Measurements from ENCODE around the gene SLC22A2.

SLC22A2 gene

GRCh38 chr6:160274871-160275510 lies 16.4 kb upstream of the SLC22A2 start:
- no peak for DNase-seq (ENCODE audit: low spot score)

DNA sequence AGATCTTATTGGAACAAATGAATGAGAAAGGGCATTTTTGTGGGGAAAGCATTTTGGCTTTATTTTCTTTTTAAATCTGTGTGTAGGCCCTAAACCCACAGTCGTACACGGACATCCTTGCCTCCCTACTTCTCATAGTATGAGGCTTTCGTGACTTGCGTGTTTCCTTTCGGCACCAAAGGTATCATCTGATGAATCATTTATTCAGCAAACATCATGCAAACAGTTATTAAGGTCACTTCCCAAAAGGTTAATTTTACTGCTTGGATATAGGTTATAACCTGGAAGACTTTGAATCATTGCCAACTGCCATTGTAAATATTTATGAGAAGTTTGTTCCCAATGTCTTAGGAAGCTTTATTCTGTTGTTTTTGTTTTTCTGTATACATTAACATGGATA lies 15.1 kb upstream of the SLC22A2 start:
- no peak for DNase-seq (ENCODE audit: low spot score)

GRCh38 chr6:160273196-160273595 lies 14.6 kb upstream of the SLC22A2 start:
- no peak for DNase-seq (ENCODE audit: low spot score)

- no peak for DNase-seq (ENCODE audit: low spot score)
Observed at GRCh38 chr6:160272707-160273106, 14.1 kb upstream of the SLC22A2 start.

- no peak for DNase-seq (ENCODE audit: low spot score)
Observed at GRCh38 chr6:160270347-160270746, 11.7 kb upstream of the SLC22A2 start.

DNA sequence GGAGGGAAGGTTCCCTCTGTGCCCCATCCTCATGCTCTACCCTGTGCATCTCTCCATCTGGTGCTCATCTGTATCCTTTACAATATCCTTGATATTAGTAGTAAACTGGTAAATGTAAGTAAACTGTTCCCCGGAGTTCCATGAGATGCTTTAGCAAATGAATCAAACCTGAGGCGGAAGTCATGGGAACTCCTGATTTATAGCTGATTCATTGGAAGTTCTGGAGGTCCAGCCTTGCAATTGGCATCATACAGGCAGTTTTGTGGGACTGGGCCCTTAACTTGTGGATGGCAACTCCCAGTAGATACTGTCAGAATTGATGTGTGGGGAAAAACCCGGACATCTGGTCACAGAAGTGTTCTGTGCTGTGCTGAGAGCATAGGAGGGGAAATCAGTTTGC lies 11.2 kb upstream of the SLC22A2 start:
- no peak for DNase-seq (ENCODE audit: low spot score)

DNA sequence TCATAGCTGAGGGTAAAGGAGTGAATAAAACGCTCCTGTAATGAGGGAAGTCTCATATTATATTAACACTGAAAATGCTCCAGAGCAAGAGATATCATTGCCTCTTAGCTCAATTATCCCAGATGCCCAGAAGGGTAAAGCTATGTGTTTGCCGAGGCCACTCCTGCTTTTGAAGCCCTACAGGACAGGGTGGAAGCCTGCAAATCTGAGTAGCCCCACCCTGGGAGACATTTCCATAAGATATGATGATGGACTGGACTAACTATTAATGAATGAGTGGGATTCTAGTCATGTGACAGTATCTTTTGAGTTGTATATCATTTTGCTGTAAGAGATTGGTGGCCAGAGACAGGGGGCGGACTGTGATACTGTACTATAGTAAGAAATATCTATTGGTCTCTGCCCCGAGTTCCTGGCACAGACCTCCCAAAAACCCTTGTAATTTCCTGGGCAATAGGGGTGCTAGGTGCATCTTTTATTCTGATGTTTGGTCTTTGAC lies 10.5 kb upstream of the SLC22A2 start:
- no peak for DNase-seq (ENCODE audit: low spot score)

DNA sequence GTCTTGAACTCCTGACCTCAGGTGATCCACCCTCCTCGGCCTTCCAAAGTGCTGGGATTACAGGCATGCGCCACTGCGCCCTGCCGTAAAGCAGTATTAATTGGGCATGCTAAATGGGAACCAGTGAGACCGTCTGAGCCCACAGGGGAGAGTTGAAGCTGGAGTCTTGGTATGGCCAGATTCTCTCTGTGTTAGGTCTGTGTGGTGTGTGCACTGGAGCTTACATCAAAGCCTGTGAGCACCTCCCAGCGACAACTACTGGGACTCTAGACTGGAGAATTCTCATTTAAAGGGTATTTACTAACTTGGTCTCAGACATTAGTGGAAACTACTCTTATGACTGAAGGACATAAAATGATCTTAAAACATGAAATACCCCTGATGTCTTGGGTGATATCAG lies 8.5 kb upstream of the SLC22A2 start:
- DNase-seq (ENCODE audit: low spot score): no peak

GRCh38 chr6:160265869-160266476 lies 7.4 kb upstream of the SLC22A2 start:
- DNase-seq (ENCODE audit: low spot score): no peak

DNA sequence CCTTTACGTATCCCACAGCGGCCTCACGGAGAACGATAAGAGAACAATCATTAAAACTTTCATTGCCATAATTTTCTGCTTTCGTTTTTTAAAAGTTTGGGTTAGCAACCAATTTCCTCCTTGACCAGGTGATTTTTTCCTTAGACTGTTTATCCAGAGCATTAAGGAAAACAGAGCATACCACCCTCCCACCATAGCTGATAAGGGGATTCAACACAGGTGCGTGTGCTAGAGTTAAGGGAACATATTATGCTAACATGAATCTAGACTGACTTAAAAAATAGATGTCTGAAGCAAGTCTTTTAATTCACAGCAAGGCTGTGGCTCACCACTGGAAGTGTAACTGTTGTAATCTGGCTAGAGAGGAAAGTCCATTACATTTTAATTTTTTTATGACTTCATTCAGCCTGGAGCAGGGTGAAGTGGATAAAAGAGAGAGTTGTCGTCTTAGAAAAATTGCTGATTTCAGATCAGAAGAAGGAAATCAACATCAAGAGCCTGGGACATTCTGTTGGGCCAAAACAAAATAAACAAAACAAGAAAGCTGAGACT lies 5.5 kb upstream of the SLC22A2 start:
- DNase-seq (ENCODE audit: low spot score): no peak

DNA sequence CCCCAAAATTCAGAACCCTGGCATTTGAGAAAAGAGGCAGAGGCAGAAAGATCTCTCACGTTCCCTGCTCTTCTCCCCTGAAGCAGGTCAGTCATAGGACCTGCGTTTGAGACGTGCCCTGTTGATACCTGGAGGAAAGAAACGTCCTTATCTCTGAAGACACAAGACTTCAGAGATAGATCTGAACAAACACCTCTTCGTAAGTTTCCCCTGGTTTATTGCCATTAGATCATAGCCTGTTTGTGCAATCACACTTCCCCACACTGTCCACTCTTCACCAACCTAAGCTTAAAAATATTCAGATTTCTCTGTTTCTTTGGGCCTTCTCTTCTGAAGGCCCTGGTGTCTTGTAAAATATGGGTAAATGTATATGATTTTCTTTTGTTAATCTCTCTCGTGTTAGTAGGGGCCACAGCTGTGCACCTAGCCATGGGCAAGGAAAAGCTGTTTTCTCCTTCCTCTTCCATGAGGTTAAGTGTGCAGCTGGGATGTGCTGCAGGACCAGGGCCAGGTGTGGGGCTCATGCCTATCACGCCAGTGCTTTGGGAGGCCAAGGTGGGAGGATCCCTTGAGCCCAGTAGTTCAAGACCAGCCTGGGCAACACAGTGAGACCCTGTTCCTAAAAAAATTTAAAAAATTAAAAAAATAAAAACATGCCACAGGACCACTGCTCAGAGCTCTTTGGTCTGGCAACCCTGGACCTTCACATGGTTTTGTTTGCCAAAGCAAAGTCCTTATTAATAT lies 4.7 kb upstream of the SLC22A2 start:
- no peak for DNase-seq (ENCODE audit: low spot score)

DNA sequence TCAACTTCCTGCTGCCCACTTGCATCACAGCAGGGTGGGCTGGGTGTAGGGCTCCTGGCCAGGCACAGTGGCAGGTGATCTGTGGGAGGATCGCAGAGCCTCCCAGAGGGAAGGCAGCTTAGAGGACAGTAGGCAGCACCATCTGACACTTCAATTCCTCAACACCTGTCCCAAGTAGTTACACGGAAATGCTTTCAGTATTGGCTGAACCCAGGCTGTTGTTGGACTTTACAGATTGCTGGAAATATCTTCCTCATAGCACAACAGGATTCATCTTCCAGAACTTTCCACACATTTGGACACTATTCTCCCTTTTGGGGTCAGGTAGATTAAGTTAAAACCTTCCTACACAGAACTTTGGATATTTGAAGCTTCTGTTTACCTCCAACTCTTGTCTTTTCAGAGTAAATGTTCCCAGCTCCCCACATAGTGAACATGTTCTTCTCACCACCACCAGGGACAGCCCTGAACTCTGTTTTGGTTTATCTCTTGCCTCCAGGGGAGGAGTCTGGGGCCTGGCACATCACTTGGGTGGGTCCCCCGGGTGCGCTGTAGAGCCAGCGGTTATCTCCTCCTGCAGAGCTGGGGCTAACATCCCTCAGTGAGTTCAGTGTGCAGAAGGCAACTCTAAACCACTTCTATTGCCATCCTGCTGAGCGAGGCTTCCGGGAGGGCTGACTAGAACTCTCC lies 3.5 kb upstream of the SLC22A2 start:
- DNase-seq (ENCODE audit: low spot score): no peak

GRCh38 chr6:160260803-160261450 lies 2.3 kb upstream of the SLC22A2 start:
- DNase-seq (ENCODE audit: low spot score): no peak

GRCh38 chr6:160260367-160260766 lies 1.7 kb upstream of the SLC22A2 start:
- no peak for DNase-seq (ENCODE audit: low spot score)

GRCh38 chr6:160259598-160259997 lies 977 bp upstream of the SLC22A2 start:
- no peak for DNase-seq (ENCODE audit: low spot score)

- DNase-seq (ENCODE audit: low spot score): no peak
Observed at GRCh38 chr6:160259143-160259425, 463 bp upstream of the SLC22A2 start.

DNA sequence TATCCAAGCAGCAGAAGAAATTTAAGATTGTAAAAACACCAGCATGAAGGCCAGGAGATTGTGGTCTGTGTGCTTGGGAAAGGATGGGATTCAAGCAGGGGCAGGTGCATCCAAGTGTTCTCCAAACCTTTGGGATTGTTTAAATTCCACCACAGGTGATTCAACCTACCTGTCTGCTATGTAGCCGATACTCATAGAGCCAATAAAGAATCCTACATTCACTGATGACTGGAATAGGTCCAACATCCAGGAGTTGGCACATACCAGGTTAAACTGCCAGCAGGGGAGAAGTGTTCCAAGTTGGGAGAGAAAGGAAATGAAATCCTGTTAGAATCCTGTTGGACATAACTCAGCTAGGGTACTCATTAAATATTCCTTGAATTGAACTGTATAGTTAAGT lies 2.2 kb downstream of the SLC22A2 start:
- DNase-seq (ENCODE audit: low spot score): no peak

GRCh38 chr6:160254467-160255312 lies 3.9 kb downstream of the SLC22A2 start:
- no peak for DNase-seq (ENCODE audit: low spot score)

- DNase-seq (ENCODE audit: low spot score): no peak
Observed at GRCh38 chr6:160253714-160254113, 4.9 kb downstream of the SLC22A2 start.

DNA sequence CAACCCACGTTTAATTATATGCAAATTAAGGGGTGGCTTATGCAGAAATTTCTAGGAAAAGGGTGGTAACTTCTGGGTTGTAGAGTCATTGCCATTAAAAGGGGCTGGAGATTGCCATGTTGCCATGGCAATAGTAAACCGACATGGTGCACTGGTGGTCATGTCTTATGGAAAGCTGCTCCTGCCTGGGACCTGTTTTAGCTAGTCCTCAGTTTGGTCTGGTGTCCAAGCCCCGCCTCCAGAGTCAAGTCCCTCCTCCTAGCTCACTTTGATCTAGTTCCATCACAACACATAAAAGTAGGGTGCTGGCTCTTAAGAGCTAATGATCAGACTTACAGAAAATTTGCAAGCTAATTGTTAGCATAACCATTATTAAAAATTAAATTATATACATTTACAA lies 5.3 kb downstream of the SLC22A2 start:
- no peak for DNase-seq (ENCODE audit: low spot score)

Data from SK-N-DZ (cell line).